Choroid plexus epithelial cell (primary cell): ENCODE measurements around the gene UBC.

ENCODE experiments used
- DNase-seq: peaks from one replicate; pipeline ENCODE4 v3.0.0-alpha.2; 2010; ENCODE audit warnings: low read depth
- H3K4me3 ChIP-seq: 2 replicates; pipeline ENCODE4 v1.5.1; 2011; ENCODE audit warnings: low read depth, mild to moderate bottlenecking, control low read depth, low read length, moderate library complexity
- CTCF ChIP-seq: conservative IDR thresholded peaks from 2 replicates; pipeline ENCODE4 v1.5.1; 2011; ENCODE audit warnings: low read depth, mild to moderate bottlenecking, control low read depth, inconsistent platforms, low read length, moderate library complexity

The UBC gene

DNA sequence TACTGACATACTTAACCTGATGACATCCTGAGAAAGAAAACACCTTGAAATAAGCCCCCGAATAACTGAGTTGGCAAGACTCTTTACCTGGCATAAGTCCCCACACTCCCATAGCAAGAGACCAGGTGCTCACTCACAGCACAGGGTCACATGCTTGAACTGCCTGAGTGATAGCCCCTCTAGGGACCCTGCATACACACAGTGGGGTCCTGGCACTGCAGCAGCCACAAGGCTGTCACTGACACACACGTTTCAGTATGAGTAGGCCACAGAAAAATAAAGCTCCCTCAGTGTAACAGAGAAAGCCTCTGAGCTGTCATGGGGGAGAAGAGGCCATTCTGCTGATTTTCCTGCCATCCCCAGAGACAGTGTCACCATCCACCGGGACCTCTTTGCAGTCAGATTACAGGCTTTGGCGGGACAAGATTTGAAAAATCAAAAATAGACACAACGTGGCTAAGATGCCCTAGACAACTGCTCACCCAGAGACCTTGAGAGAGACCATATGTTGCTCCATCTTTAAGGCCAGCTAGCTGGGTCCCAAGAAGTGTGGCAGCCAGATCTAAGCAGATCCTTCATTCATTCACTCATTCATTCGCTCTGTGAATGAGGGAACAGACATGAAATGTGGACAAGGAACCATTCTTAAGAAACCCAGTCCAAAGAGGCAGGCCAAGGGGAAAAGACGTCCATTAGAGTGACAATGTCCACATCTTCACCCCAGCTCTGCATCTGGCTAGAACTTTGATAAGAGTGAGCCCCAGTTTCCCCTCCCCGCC is 52.4 kb downstream of the UBC start:
- no peak for TF ChIP-seq CTCF
- no peak for DNase-seq
- H3K4me3 ChIP-seq: peak overlapping the region; percentile 80
